ENCODE data around the gene CSMD2. TPM values are rescaled to one million over a fixed set of nuclear protein-coding genes. Genes with fewer than 3 reads are reported as not detected.

CSMD2 gene
- total RNA-seq, 1 donor from 2014 or later, result 0.55 TPM

GRCh38 chr1:33685256-33685655 is 479.8 kb downstream of the CSMD2 start:
- Mint-ChIP-seq H3K4me3 (ENCODE audit: unreplicated experiment) (no peak overlapping the region), H3K36me3 (ENCODE audit: low read depth) (no peaks in the 10 kb centered on the region), H3K9me3 (ENCODE audit: low read depth) (peaks cover 6% of the 10 kb centered on the region), H3K27ac (ENCODE audit: unreplicated experiment) (no peak overlapping the region), H3K27me3 (ENCODE audit: low read depth) (peaks cover 17% of the 10 kb centered on the region), H3K4me1 (ENCODE audit: low read depth) (no peaks in the 10 kb centered on the region)
- no peak for TF ChIP-seq CTCF (IDR thresholded peaks at IDR 0.05)
- no peak for DNase-seq (ENCODE audit: low spot score)

- H3K27ac Mint-ChIP-seq (ENCODE audit: unreplicated experiment), result no peak overlapping the region
- H3K36me3 Mint-ChIP-seq (ENCODE audit: low read depth), result no peaks in the 10 kb centered on the region
- H3K4me1 Mint-ChIP-seq (ENCODE audit: low read depth), result no peaks in the 10 kb centered on the region
- H3K4me3 Mint-ChIP-seq (ENCODE audit: unreplicated experiment), result no peak overlapping the region
- DNase-seq (ENCODE audit: low spot score), result no peak
- H3K9me3 Mint-ChIP-seq (ENCODE audit: low read depth), result peaks cover 6% of the 10 kb centered on the region
- TF ChIP-seq CTCF (IDR thresholded peaks at IDR 0.05), result no peak
- H3K27me3 Mint-ChIP-seq (ENCODE audit: low read depth), result peaks cover 13% of the 10 kb centered on the region
Observed at GRCh38 chr1:33684396-33685179, 480.4 kb downstream of the CSMD2 start.

GRCh38 chr1:33683913-33684312 is 481.1 kb downstream of the CSMD2 start:
- no peak overlapping the region for H3K27ac Mint-ChIP-seq (ENCODE audit: unreplicated experiment)
- no peaks in the 10 kb centered on the region for H3K36me3 Mint-ChIP-seq (ENCODE audit: low read depth)
- no peak overlapping the region for H3K4me3 Mint-ChIP-seq (ENCODE audit: unreplicated experiment)
- peaks cover 12% of the 10 kb centered on the region for H3K27me3 Mint-ChIP-seq (ENCODE audit: low read depth)
- no peak for TF ChIP-seq CTCF (IDR thresholded peaks at IDR 0.05)
- H3K4me1 Mint-ChIP-seq (ENCODE audit: low read depth), result no peaks in the 10 kb centered on the region
- no peak for DNase-seq (ENCODE audit: low spot score)
- peaks cover 6% of the 10 kb centered on the region for H3K9me3 Mint-ChIP-seq (ENCODE audit: low read depth)

GRCh38 chr1:33682371-33682770 is 482.7 kb downstream of the CSMD2 start:
- Mint-ChIP-seq H3K4me1 (ENCODE audit: low read depth) (no peaks in the 10 kb centered on the region), H3K9me3 (ENCODE audit: low read depth) (peaks cover 8% of the 10 kb centered on the region), H3K27me3 (ENCODE audit: low read depth) (peaks cover 6% of the 10 kb centered on the region), H3K27ac (ENCODE audit: unreplicated experiment) (no peak overlapping the region), H3K36me3 (ENCODE audit: low read depth) (no peaks in the 10 kb centered on the region), H3K4me3 (ENCODE audit: unreplicated experiment) (no peak overlapping the region)
- DNase-seq (ENCODE audit: low spot score), result no peak
- no peak for TF ChIP-seq CTCF (IDR thresholded peaks at IDR 0.05)

- peaks cover 11% of the 10 kb centered on the region for H3K9me3 Mint-ChIP-seq (ENCODE audit: low read depth)
- no peaks in the 10 kb centered on the region for H3K36me3 Mint-ChIP-seq (ENCODE audit: low read depth)
- peaks cover 6% of the 10 kb centered on the region for H3K27me3 Mint-ChIP-seq (ENCODE audit: low read depth)
- no peak overlapping the region for H3K27ac Mint-ChIP-seq (ENCODE audit: unreplicated experiment)
- H3K4me3 Mint-ChIP-seq (ENCODE audit: unreplicated experiment), result no peak overlapping the region
- no peaks in the 10 kb centered on the region for H3K4me1 Mint-ChIP-seq (ENCODE audit: low read depth)
- no peak for DNase-seq (ENCODE audit: low spot score)
- no peak for TF ChIP-seq CTCF (IDR thresholded peaks at IDR 0.05)
Observed at GRCh38 chr1:33680281-33680840, 484.7 kb downstream of the CSMD2 start.
